CD14-positive monocyte (primary cell): ENCODE measurements around the gene SEPTIN7. TPM values are rescaled to one million over a fixed set of nuclear protein-coding genes. Genes with fewer than 3 reads are reported as not detected.
A peak's percentile ranks its signal among the peaks of the same experiment; 100 is the strongest.

Experiments
- DNase-seq, 3 donors: peaks; one replicate each; pipeline ENCODE4 v3.0.0-alpha.2; 2011 to 2022
- H2AFZ ChIP-seq: 2 replicates; pipeline ENCODE4 v1.6.0; 2012; ENCODE audit warnings: mild to moderate bottlenecking, low read depth, low read length, inconsistent platforms; ENCODE audit not compliant: insufficient read depth, poor library complexity, severe bottlenecking
- H3K27ac ChIP-seq, 2 donors: 1 replicate in 1 of 2; 2 replicates in 1 of 2; pipeline ENCODE4 v1.5.1; 2012 to 2013; ENCODE audit warnings: low read length in 2 of 2, control low read depth in 1 of 2, inconsistent platforms in 1 of 2, low read depth in 1 of 2, mild to moderate bottlenecking in 1 of 2
- H3K27me3 ChIP-seq, 2 donors: one replicate each; pipeline versions ENCODE4 v1.6.0 to v1.6.1; 2011 to 2013; ENCODE audit warnings: low read length in 2 of 2; ENCODE audit not compliant: control insufficient read depth in 2 of 2, insufficient read depth in 2 of 2
- H3K36me3 ChIP-seq, 2 donors: replicated peaks in 1 of 2; 1 replicate in 1 of 2; 2 replicates in 1 of 2; pipeline versions ENCODE4 v1.5.1 to v1.6.1; 2012 to 2013; ENCODE audit warnings: low read length in 2 of 2, control low read depth in 1 of 2, inconsistent platforms in 1 of 2, mild to moderate bottlenecking in 1 of 2; ENCODE audit not compliant: insufficient read depth in 2 of 2, control insufficient read depth in 1 of 2
- H3K4me1 ChIP-seq, 2 donors: 1 replicate in 1 of 2; 2 replicates in 1 of 2; pipeline versions ENCODE4 v1.5.1 to v1.6.1; 2012 to 2013; ENCODE audit warnings: low read length in 2 of 2, control low read depth in 1 of 2, inconsistent platforms in 1 of 2, mild to moderate bottlenecking in 1 of 2, moderate library complexity in 1 of 2; ENCODE audit not compliant: insufficient read depth in 2 of 2, control insufficient read depth in 1 of 2
- H3K4me2 ChIP-seq: replicated peaks from 2 replicates; pipeline ENCODE3; 2012; ENCODE audit warnings: low read length, moderate library complexity, mild to moderate bottlenecking; ENCODE audit not compliant: poor library complexity, severe bottlenecking; ENCODE audit errors: extremely low read depth
- H3K4me3 ChIP-seq, 3 experiments: fragments of 200-600 bp in 1 of 3; sonication (generic) in 1 of 3; replicated peaks in 1 of 3; 1 replicate in 2 of 3; 2 replicates in 1 of 3; pipeline ENCODE4 v1.5.1; 2011 to 2013; ENCODE audit warnings: low read length in 3 of 3, mild to moderate bottlenecking in 3 of 3, control low read depth in 2 of 3, low read depth in 2 of 3, inconsistent platforms in 1 of 3, moderate library complexity in 1 of 3
- H3K79me2 ChIP-seq: 2 replicates; pipeline ENCODE4 v1.6.0; 2012; ENCODE audit warnings: mild to moderate bottlenecking, control low read depth, inconsistent platforms, low read length, moderate library complexity; ENCODE audit not compliant: insufficient read depth
- H3K9ac ChIP-seq: 2 replicates; pipeline ENCODE4 v1.6.0; 2017; ENCODE audit warnings: low read length, mild to moderate bottlenecking; ENCODE audit not compliant: insufficient read depth, poor library complexity, severe bottlenecking
- H3K9me3 ChIP-seq, 2 donors: replicated peaks in 1 of 2; 1 replicate in 1 of 2; 2 replicates in 1 of 2; pipeline versions ENCODE4 v1.5.1 to v1.6.1; 2012 to 2013; ENCODE audit warnings: low read length in 2 of 2, control low read depth in 1 of 2; ENCODE audit not compliant: control insufficient read depth in 1 of 2, insufficient read depth in 1 of 2
- H4K20me1 ChIP-seq: 2 replicates; pipeline ENCODE4 v1.6.0; 2012; ENCODE audit warnings: mild to moderate bottlenecking, low read length, control low read depth, moderate library complexity; ENCODE audit not compliant: insufficient read depth
- H3K27ac Mint-ChIP-seq, 7 donors: one replicate each; pipeline ENCODE4 v1.8.0; 2020; ENCODE audit warnings: mild to moderate bottlenecking in 7 of 7, mixed read lengths in 7 of 7, moderate library complexity in 6 of 7, inconsistent platforms in 2 of 7
- H3K27me3 Mint-ChIP-seq, 3 donors: one replicate each; pipeline ENCODE4 v1.8.0; 2021 to 2022; ENCODE audit warnings: low read depth in 3 of 3, mild to moderate bottlenecking in 3 of 3, mixed read lengths in 3 of 3, moderate library complexity in 3 of 3, inconsistent platforms in 1 of 3
- H3K36me3 Mint-ChIP-seq, 2 donors: one replicate each; pipeline ENCODE4 v1.8.0; 2020; ENCODE audit warnings: mixed read lengths in 2 of 2, inconsistent platforms in 1 of 2, mild to moderate bottlenecking in 1 of 2
- H3K4me1 Mint-ChIP-seq: one replicate; pipeline ENCODE4 v1.8.0; 2020; ENCODE audit warnings: mild to moderate bottlenecking, mixed read lengths
- H3K4me3 Mint-ChIP-seq, 2 donors: one replicate each; pipeline ENCODE4 v1.8.0; 2020; ENCODE audit warnings: mild to moderate bottlenecking in 2 of 2, mixed read lengths in 2 of 2, moderate library complexity in 1 of 2
- H3K9me3 Mint-ChIP-seq, 7 donors: one replicate each; pipeline ENCODE4 v1.8.0; 2020 to 2022; ENCODE audit warnings: mixed read lengths in 7 of 7, mild to moderate bottlenecking in 6 of 7, moderate library complexity in 6 of 7, inconsistent platforms in 2 of 7
- CTCF ChIP-seq: fragments of 200-600 bp; IDR thresholded peaks from one replicate; pipeline ENCODE4 v1.8.0; 2022; ENCODE audit warnings: antibody characterized with exemption, mild to moderate bottlenecking
- WGBS: methylation state at CpG from one replicate; pipeline ENCODE4 v1.1.5; 2013; ENCODE audit warnings: missing lambda C conversion rate; ENCODE audit not compliant: insufficient coverage; 5-methylcytosine and 5-hydroxymethylcytosine counted together
- intact Hi-C, 2 donors: fragments of 100-400 bp; cut with micrococcal nuclease; formaldehyde crosslinking; loops; one replicate each; pipeline versions ENCODE4 v1.15.0 to v1.15.1; 2023
- polyA plus RNA-seq, 3 donors: library from polyadenylated mRNA; depleted of rRNA in 1 of 3; unstranded in 2 of 3; stranded (reverse) in 1 of 3; fragments of 300-500 nt in 2 of 3; fragments of >200 nt in 1 of 3; fragmentation: Illumina TruSeq in 2 of 3; gene quantifications; 1 replicate in 2 of 3; 2 replicates in 1 of 3; pipeline ENCODE4 v1.2.3, GENCODE V29; 2012 to 2021

The SEPTIN7 gene
- polyA plus RNA-seq, 3 donors, result 60.9 to 322 (median 224) TPM

GRCh38 chr7:35826751-35827150 lies 25.9 kb downstream of the SEPTIN7 start:
- no peaks in the 10 kb centered on the region for H3K27me3 ChIP-seq
- intact Hi-C loops, result no loop called here
- DNase-seq, result no peak
- H4K20me1 ChIP-seq, result peaks cover 100% of the 10 kb centered on the region
- H3K36me3 ChIP-seq, result peaks cover 0 to 3% of the 10 kb centered on the region in 2 donors
- H3K4me2 ChIP-seq, result no peak overlapping the region
- no peaks in the 10 kb centered on the region for H3K4me1 ChIP-seq
- H3K4me1 Mint-ChIP-seq, result peaks cover 23% of the 10 kb centered on the region
- H3K27me3 Mint-ChIP-seq, result peaks cover 0 to 2% (median 0%) of the 10 kb centered on the region in 3 donors
- no peak overlapping the region for H3K27ac Mint-ChIP-seq
- no peaks in the 10 kb centered on the region for H3K9me3 ChIP-seq
- H3K4me3 ChIP-seq, result no peak overlapping the region
- peaks cover 5 to 12% of the 10 kb centered on the region in 2 donors for H3K36me3 Mint-ChIP-seq
- peaks cover 0 to 2% (median 0%) of the 10 kb centered on the region in 7 donors for H3K9me3 Mint-ChIP-seq
- no peak overlapping the region for H3K27ac ChIP-seq
- no peak for TF ChIP-seq CTCF
- no peak overlapping the region for H3K4me3 Mint-ChIP-seq
- H3K79me2 ChIP-seq, result peaks cover 100% of the 10 kb centered on the region
- H3K9ac ChIP-seq, result no peak overlapping the region
- no peak overlapping the region for H2AFZ ChIP-seq
- no CpG with 5 or more reads among the region's 4 CpGs for WGBS

- Mint-ChIP-seq H3K9me3 (peaks cover 0 to 2% (median 0%) of the 10 kb centered on the region in 7 donors), H3K27me3 (peaks cover 0 to 2% (median 0%) of the 10 kb centered on the region in 3 donors), H3K4me1 (peaks cover 20% of the 10 kb centered on the region), H3K36me3 (peaks cover 16 to 27% of the 10 kb centered on the region in 2 donors), H3K4me3 (no peak overlapping the region), H3K27ac (peak overlapping the region in 3 of 7 donors; percentile 2 to 78 (median 54))
- Histone ChIP-seq H3K9ac (no peak overlapping the region), H3K4me3 (no peak overlapping the region), H3K27ac (peak overlapping the region in 1 of 2 donors; percentile 14), H3K9me3 (no peaks in the 10 kb centered on the region), H3K79me2 (peaks cover 100% of the 10 kb centered on the region), H2AFZ (no peak overlapping the region), H3K27me3 (no peaks in the 10 kb centered on the region), H3K4me2 (no peak overlapping the region), H3K4me1 (no peaks in the 10 kb centered on the region), H3K36me3 (peaks cover 13 to 23% of the 10 kb centered on the region in 2 donors), H4K20me1 (peaks cover 100% of the 10 kb centered on the region)
- DNase-seq, result no peak
- TF ChIP-seq CTCF, result no peak
- intact Hi-C loops, result no loop called here
- WGBS, result 93% methylated on average over 2 of the region's 6 CpGs
These were observed 28.0 kb downstream of the SEPTIN7 start for GRCh38 chr7:35828817-35829216.
